Ishikawa (cell line): ENCODE measurements around the gene ZNF155.

Experiments used
- CEBPB ChIP-seq: IDR thresholded peaks from 2 replicates; pipeline ENCODE4 v1.6.1; 2012
- CREB1 ChIP-seq: IDR thresholded peaks from 2 replicates; pipeline ENCODE4 v1.6.1; 2012; ENCODE audit warnings: low read depth
- EGR1 ChIP-seq: IDR thresholded peaks from 2 replicates; pipeline ENCODE4 v1.6.1; 2012
- EP300 ChIP-seq: IDR thresholded peaks from 2 replicates; pipeline ENCODE4 v1.6.1; 2012; ENCODE audit warnings: borderline replicate concordance
- FOXM1 ChIP-seq: IDR thresholded peaks from 2 replicates; pipeline ENCODE4 v1.6.1; 2012; ENCODE audit warnings: low read depth, borderline replicate concordance
- MAX ChIP-seq: IDR thresholded peaks from 2 replicates; pipeline ENCODE4 v1.6.1; 2012
- NFIC ChIP-seq: IDR thresholded peaks from 2 replicates; pipeline ENCODE4 v1.6.1; 2012
- RAD21 ChIP-seq: IDR thresholded peaks from 2 replicates; pipeline ENCODE4 v1.6.1; 2012; ENCODE audit warnings: low read depth
- REST ChIP-seq: IDR thresholded peaks from 2 replicates; pipeline ENCODE4 v1.6.1; 2012; ENCODE audit warnings: low read depth, mild to moderate bottlenecking
- TAF1 ChIP-seq: IDR thresholded peaks from 2 replicates; pipeline ENCODE4 v1.6.1; 2012; ENCODE audit warnings: low read depth, mild to moderate bottlenecking
- TCF12 ChIP-seq: IDR thresholded peaks from 2 replicates; pipeline ENCODE4 v1.6.1; 2012; ENCODE audit warnings: low read depth
- TEAD4 ChIP-seq: IDR thresholded peaks from 2 replicates; pipeline ENCODE4 v1.6.1; 2012
- USF1 ChIP-seq: IDR thresholded peaks from 2 replicates; pipeline ENCODE4 v1.6.1; 2012
- YY1 ChIP-seq: IDR thresholded peaks from 2 replicates; pipeline ENCODE4 v1.6.1; 2012; ENCODE audit warnings: low read depth
- ZBTB7A ChIP-seq: IDR thresholded peaks from 2 replicates; pipeline ENCODE4 v1.6.1; 2012; ENCODE audit warnings: low read depth

Gene ZNF155

GRCh38 chr19:44003461-44004009 lies 19.5 kb downstream of the ZNF155 start:
- no peak for TF ChIP-seq EGR1
- no peak for TF ChIP-seq CREB1
- TF ChIP-seq MAX: no peak
- no peak for TF ChIP-seq TAF1
- TF ChIP-seq REST: no peak
- TF ChIP-seq TEAD4: no peak
- no peak for TF ChIP-seq RAD21
- TF ChIP-seq FOXM1: no peak
- TF ChIP-seq TCF12: no peak
- TF ChIP-seq USF1: no peak
- no peak for TF ChIP-seq NFIC
- TF ChIP-seq YY1: no peak
- TF ChIP-seq ZBTB7A: no peak
- TF ChIP-seq CEBPB: no peak

- TF ChIP-seq TAF1: no peak
- no peak for TF ChIP-seq RAD21
- no peak for TF ChIP-seq CEBPB
- TF ChIP-seq TCF12: no peak
- no peak for TF ChIP-seq USF1
- TF ChIP-seq EP300: no peak
- no peak for TF ChIP-seq TEAD4
- TF ChIP-seq YY1: no peak
Observed at GRCh38 chr19:44005973-44006372, 22.0 kb downstream of the ZNF155 start.

- TF ChIP-seq TCF12: no peak
- no peak for TF ChIP-seq TAF1
- TF ChIP-seq FOXM1: no peak
- no peak for TF ChIP-seq RAD21
- TF ChIP-seq NFIC: no peak
- no peak for TF ChIP-seq CREB1
- no peak for TF ChIP-seq EGR1
- TF ChIP-seq MAX: no peak
- no peak for TF ChIP-seq TEAD4
- no peak for TF ChIP-seq EP300
- TF ChIP-seq CEBPB: no peak
- no peak for TF ChIP-seq YY1
Observed at GRCh38 chr19:44007473-44007872, 23.5 kb downstream of the ZNF155 start.

GRCh38 chr19:44010468-44010867 lies 26.5 kb downstream of the ZNF155 start:
- TF ChIP-seq EGR1 (no peak), REST (no peak), MAX (no peak), NFIC (no peak), EP300 (no peak), FOXM1 (no peak), TAF1 (no peak), TEAD4 (no peak), TCF12 (no peak), RAD21 (no peak), CEBPB (no peak), CREB1 (no peak)

GRCh38 chr19:44019498-44019897 lies 35.5 kb downstream of the ZNF155 start:
- TF ChIP-seq YY1: no peak
- TF ChIP-seq RAD21: no peak
- no peak for TF ChIP-seq FOXM1
- TF ChIP-seq CREB1: no peak
- no peak for TF ChIP-seq CEBPB
- no peak for TF ChIP-seq NFIC
- TF ChIP-seq TCF12: no peak
- no peak for TF ChIP-seq TAF1

- no peak for TF ChIP-seq ZBTB7A
- TF ChIP-seq CEBPB: no peak
- TF ChIP-seq FOXM1: no peak
- TF ChIP-seq TEAD4: no peak
- no peak for TF ChIP-seq TCF12
- TF ChIP-seq REST: no peak
- no peak for TF ChIP-seq RAD21
- TF ChIP-seq USF1: no peak
- TF ChIP-seq TAF1: no peak
- TF ChIP-seq CREB1: no peak
- no peak for TF ChIP-seq EGR1
- no peak for TF ChIP-seq YY1
- no peak for TF ChIP-seq MAX
- no peak for TF ChIP-seq EP300
- no peak for TF ChIP-seq NFIC
Observed at GRCh38 chr19:44021221-44021620, 37.2 kb downstream of the ZNF155 start.
